ENCODE results near the gene MYO7B.

DNA sequence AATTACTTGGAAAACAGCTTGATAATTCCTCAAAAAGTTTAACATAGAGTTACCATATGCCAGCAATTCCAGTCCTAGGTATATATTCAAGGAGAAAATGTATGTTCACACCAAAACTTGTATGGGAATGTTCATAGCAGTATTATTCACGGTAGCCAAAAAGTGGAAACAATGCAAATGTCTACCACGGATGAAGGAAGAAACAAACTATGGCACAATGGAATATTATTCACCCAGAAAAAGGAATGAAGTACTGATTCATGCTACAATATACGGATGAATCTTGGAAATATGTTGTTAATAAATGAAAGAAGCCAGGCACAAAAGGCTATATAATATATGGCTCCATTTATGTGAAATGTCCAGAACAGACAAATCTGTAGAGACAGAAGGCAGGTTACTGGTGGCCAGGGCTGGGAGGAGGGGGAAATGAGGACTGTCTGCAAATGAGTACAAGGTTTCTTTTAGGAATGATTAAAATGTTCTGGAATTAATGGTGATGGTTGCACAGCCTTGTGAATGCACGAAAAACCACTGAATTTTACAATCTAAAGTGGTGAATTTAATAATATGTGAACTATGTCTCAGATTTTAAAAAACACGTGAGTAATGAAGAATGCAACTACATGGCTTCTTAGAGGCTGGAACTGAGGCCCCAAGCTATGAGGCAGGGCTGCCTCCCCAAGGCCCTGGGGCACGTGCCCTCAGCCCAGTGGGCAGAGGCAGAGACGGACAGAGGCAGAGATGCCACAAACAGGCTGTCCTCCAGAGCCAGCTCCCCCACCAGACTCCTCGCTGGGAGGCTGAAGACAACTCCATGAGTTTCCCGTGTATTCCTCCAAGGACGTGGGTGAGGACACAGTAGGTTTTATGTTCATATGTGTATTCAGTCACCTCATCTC, 134.8 kb downstream of the MYO7B start:
- TF ChIP-seq, protein P1, sequence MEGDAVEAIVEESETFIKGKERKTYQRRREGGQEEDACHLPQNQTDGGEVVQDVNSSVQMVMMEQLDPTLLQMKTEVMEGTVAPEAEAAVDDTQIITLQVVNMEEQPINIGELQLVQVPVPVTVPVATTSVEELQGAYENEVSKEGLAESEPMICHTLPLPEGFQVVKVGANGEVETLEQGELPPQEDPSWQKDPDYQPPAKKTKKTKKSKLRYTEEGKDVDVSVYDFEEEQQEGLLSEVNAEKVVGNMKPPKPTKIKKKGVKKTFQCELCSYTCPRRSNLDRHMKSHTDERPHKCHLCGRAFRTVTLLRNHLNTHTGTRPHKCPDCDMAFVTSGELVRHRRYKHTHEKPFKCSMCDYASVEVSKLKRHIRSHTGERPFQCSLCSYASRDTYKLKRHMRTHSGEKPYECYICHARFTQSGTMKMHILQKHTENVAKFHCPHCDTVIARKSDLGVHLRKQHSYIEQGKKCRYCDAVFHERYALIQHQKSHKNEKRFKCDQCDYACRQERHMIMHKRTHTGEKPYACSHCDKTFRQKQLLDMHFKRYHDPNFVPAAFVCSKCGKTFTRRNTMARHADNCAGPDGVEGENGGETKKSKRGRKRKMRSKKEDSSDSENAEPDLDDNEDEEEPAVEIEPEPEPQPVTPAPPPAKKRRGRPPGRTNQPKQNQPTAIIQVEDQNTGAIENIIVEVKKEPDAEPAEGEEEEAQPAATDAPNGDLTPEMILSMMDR (IDR thresholded peaks at IDR 0.05), result no peak
- no peak for TF ChIP-seq POLR2A (IDR thresholded peaks at IDR 0.05)

All from uterus (tissue), 2 donors.